Panc1 (cell line): ENCODE measurements around the gene ETV7.

Experiments
- POLR2AphosphoS5 ChIP-seq: IDR thresholded peaks from 2 replicates; pipeline ENCODE4 v1.6.1; 2012; ENCODE audit warnings: mild to moderate bottlenecking, low read depth, low read length, moderate library complexity
- TF ChIP-seq, protein P1 (sequence below): fragments of 450-650 bp; IDR thresholded peaks from 2 replicates; pipeline ENCODE4 v1.5.1; 2017; ENCODE audit warnings: mild to moderate bottlenecking
- TF ChIP-seq, protein P2 (sequence below), 2 experiments: IDR thresholded peaks; 2 replicates each; pipeline ENCODE4 v1.6.1; 2011 to 2012; ENCODE audit warnings: low read depth in 2 of 2, control low read depth in 1 of 2, low read length in 1 of 2, mild to moderate bottlenecking in 1 of 2, moderate library complexity in 1 of 2; ENCODE audit not compliant: insufficient read depth in 1 of 2

GRCh38 chr6:36399970-36400369, 12.5 kb upstream of the ETV7 start:
- TF ChIP-seq, protein P1, sequence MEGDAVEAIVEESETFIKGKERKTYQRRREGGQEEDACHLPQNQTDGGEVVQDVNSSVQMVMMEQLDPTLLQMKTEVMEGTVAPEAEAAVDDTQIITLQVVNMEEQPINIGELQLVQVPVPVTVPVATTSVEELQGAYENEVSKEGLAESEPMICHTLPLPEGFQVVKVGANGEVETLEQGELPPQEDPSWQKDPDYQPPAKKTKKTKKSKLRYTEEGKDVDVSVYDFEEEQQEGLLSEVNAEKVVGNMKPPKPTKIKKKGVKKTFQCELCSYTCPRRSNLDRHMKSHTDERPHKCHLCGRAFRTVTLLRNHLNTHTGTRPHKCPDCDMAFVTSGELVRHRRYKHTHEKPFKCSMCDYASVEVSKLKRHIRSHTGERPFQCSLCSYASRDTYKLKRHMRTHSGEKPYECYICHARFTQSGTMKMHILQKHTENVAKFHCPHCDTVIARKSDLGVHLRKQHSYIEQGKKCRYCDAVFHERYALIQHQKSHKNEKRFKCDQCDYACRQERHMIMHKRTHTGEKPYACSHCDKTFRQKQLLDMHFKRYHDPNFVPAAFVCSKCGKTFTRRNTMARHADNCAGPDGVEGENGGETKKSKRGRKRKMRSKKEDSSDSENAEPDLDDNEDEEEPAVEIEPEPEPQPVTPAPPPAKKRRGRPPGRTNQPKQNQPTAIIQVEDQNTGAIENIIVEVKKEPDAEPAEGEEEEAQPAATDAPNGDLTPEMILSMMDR: no peak
- TF ChIP-seq, protein P2, sequence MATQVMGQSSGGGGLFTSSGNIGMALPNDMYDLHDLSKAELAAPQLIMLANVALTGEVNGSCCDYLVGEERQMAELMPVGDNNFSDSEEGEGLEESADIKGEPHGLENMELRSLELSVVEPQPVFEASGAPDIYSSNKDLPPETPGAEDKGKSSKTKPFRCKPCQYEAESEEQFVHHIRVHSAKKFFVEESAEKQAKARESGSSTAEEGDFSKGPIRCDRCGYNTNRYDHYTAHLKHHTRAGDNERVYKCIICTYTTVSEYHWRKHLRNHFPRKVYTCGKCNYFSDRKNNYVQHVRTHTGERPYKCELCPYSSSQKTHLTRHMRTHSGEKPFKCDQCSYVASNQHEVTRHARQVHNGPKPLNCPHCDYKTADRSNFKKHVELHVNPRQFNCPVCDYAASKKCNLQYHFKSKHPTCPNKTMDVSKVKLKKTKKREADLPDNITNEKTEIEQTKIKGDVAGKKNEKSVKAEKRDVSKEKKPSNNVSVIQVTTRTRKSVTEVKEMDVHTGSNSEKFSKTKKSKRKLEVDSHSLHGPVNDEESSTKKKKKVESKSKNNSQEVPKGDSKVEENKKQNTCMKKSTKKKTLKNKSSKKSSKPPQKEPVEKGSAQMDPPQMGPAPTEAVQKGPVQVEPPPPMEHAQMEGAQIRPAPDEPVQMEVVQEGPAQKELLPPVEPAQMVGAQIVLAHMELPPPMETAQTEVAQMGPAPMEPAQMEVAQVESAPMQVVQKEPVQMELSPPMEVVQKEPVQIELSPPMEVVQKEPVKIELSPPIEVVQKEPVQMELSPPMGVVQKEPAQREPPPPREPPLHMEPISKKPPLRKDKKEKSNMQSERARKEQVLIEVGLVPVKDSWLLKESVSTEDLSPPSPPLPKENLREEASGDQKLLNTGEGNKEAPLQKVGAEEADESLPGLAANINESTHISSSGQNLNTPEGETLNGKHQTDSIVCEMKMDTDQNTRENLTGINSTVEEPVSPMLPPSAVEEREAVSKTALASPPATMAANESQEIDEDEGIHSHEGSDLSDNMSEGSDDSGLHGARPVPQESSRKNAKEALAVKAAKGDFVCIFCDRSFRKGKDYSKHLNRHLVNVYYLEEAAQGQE (IDR thresholded peaks at IDR 0.05; ENCODE audit: insufficient read depth in 1 of 2, low read depth in 2 of 2, low read length in 1 of 2): no peak
- no peak for TF ChIP-seq POLR2AphosphoS5
